HEK293 (cell line): ENCODE data around the gene CHEK2.

Experiments used
- CTCF ChIA-PET: fragments of 350-600 bp; formaldehyde crosslinking; extraction: SDS; loops from one replicate; lab custom pipeline; 2021; ENCODE audit warnings: antibody characterized with exemption; lab: Yijun Ruan, JAX
- POLR2A ChIA-PET: fragments of 300-600 bp; formaldehyde crosslinking; extraction: SDS; loops from one replicate; lab custom pipeline; 2020; ENCODE audit warnings: antibody characterized with exemption, inconsistent platforms; lab: Yijun Ruan, JAX
- H3K27ac ChIP-seq: fragments of 200-500 bp; sonication (Bioruptor generic); 2 replicates; pipeline ENCODE4 v1.5.1; 2014; ENCODE audit warnings: low read depth, low read length, control low read depth, inconsistent platforms; ENCODE audit errors: extremely low read depth
- H3K36me3 ChIP-seq, 2 experiments: fragments of 200-500 bp in 1 of 2; sonication (Bioruptor generic) in 1 of 2; 1 replicate in 1 of 2; 2 replicates in 1 of 2; pipeline ENCODE4 v1.5.1; 2014 to 2017; ENCODE audit warnings: inconsistent platforms in 2 of 2, low read length in 2 of 2; ENCODE audit not compliant: control insufficient read depth in 2 of 2, insufficient read depth in 1 of 2
- H3K4me1 ChIP-seq: fragments of 200-500 bp; sonication (Bioruptor generic); 2 replicates; pipeline ENCODE4 v1.5.1; 2014; ENCODE audit warnings: mild to moderate bottlenecking, low read length, inconsistent platforms; ENCODE audit not compliant: control insufficient read depth, insufficient read depth
- H3K4me3 ChIP-seq: 2 replicates; pipeline ENCODE4 v1.5.1; 2011; ENCODE audit warnings: low read depth, mild to moderate bottlenecking, control low read depth, low read length, moderate library complexity
- H3K9me3 ChIP-seq: fragments of 200-500 bp; sonication (Bioruptor generic); 2 replicates; pipeline ENCODE4 v1.5.1; 2014; ENCODE audit warnings: low read depth, low read length, inconsistent platforms; ENCODE audit not compliant: control insufficient read depth, insufficient read depth
- GLI4 ChIP-seq: fragments of 450-650 bp; formaldehyde crosslinking; IDR thresholded peaks from 2 replicates; pipeline ENCODE4 v1.5.1; 2016; ENCODE audit warnings: missing biosample characterization, missing genetic modification characterization
- KLF16 ChIP-seq: fragments of 450-650 bp; formaldehyde crosslinking; IDR thresholded peaks from 2 replicates; pipeline ENCODE4 v1.5.1; 2017; ENCODE audit warnings: missing biosample characterization, missing genetic modification characterization
- KLF8 ChIP-seq: fragments of 450-650 bp; formaldehyde crosslinking; IDR thresholded peaks from 2 replicates; pipeline ENCODE4 v1.5.1; 2016; ENCODE audit warnings: missing biosample characterization, missing genetic modification characterization
- SP3 ChIP-seq: fragments of 450-650 bp; formaldehyde crosslinking; IDR thresholded peaks from 2 replicates; pipeline ENCODE4 v1.5.1; 2016; ENCODE audit warnings: missing biosample characterization, missing genetic modification characterization
- ZBTB17 ChIP-seq: fragments of 450-650 bp; formaldehyde crosslinking; IDR thresholded peaks from 2 replicates; pipeline ENCODE4 v1.5.1; 2016; ENCODE audit warnings: missing biosample characterization, missing genetic modification characterization
- ZBTB8A ChIP-seq: fragments of 450-650 bp; formaldehyde crosslinking; IDR thresholded peaks from 2 replicates; pipeline ENCODE4 v1.5.1; 2016; ENCODE audit warnings: missing biosample characterization, missing genetic modification characterization
- ZNF132 ChIP-seq: fragments of 450-650 bp; formaldehyde crosslinking; IDR thresholded peaks from 2 replicates; pipeline ENCODE4 v1.5.1; 2017; ENCODE audit warnings: missing biosample characterization, missing genetic modification characterization, borderline replicate concordance
- ZNF138 ChIP-seq: fragments of 450-650 bp; formaldehyde crosslinking; IDR thresholded peaks from 2 replicates; pipeline ENCODE4 v1.5.1; 2016; ENCODE audit warnings: missing biosample characterization, missing genetic modification characterization, borderline replicate concordance
- ZNF146 ChIP-seq: fragments of 450-650 bp; formaldehyde crosslinking; IDR thresholded peaks from 2 replicates; pipeline ENCODE4 v1.5.1; 2016; ENCODE audit warnings: missing biosample characterization, missing genetic modification characterization
- ZNF169 ChIP-seq: fragments of 450-650 bp; formaldehyde crosslinking; IDR thresholded peaks from 2 replicates; pipeline ENCODE4 v1.5.1; 2016; ENCODE audit warnings: missing biosample characterization, missing genetic modification characterization
- ZNF174 ChIP-seq: fragments of 450-650 bp; formaldehyde crosslinking; IDR thresholded peaks from 2 replicates; pipeline ENCODE4 v1.5.0; 2017; ENCODE audit warnings: missing biosample characterization, mild to moderate bottlenecking, missing genetic modification characterization
- ZNF184 ChIP-seq: fragments of 450-650 bp; IDR thresholded peaks from 2 replicates; pipeline ENCODE4 v1.5.1; 2018; ENCODE audit warnings: missing biosample characterization, mild to moderate bottlenecking, missing genetic modification characterization
- ZNF19 ChIP-seq: fragments of 450-650 bp; formaldehyde crosslinking; IDR thresholded peaks from 2 replicates; pipeline ENCODE4; 2016; ENCODE audit warnings: missing biosample characterization, missing genetic modification characterization, low read depth
- ZNF2 ChIP-seq: fragments of 450-650 bp; formaldehyde crosslinking; IDR thresholded peaks from 2 replicates; pipeline ENCODE4 v1.5.1; 2016; ENCODE audit warnings: missing biosample characterization, missing genetic modification characterization
- ZNF223 ChIP-seq: fragments of 450-650 bp; formaldehyde crosslinking; IDR thresholded peaks from 2 replicates; pipeline ENCODE4 v1.5.1; 2016; ENCODE audit warnings: missing biosample characterization, missing genetic modification characterization
- ZNF37A ChIP-seq: fragments of 450-650 bp; IDR thresholded peaks from 2 replicates; pipeline ENCODE4 v1.5.1; 2018; ENCODE audit warnings: missing biosample characterization, missing genetic modification characterization
- ZNF48 ChIP-seq: fragments of 450-650 bp; formaldehyde crosslinking; IDR thresholded peaks from 2 replicates; pipeline ENCODE4 v1.5.1; 2016; ENCODE audit warnings: missing biosample characterization, missing genetic modification characterization
- ZNF558 ChIP-seq: fragments of 450-650 bp; formaldehyde crosslinking; IDR thresholded peaks from 2 replicates; pipeline ENCODE4 v1.5.1; 2016; ENCODE audit warnings: missing biosample characterization, missing genetic modification characterization
- ZNF629 ChIP-seq: fragments of 450-650 bp; formaldehyde crosslinking; IDR thresholded peaks from 2 replicates; pipeline ENCODE4 v1.5.1; 2017; ENCODE audit warnings: missing biosample characterization, missing genetic modification characterization
- TF ChIP-seq, protein P1 (sequence below): fragments of 450-650 bp; formaldehyde crosslinking; IDR thresholded peaks from 2 replicates; pipeline ENCODE4 v1.5.1; 2016; ENCODE audit warnings: missing biosample characterization, missing genetic modification characterization, borderline replicate concordance
- TF ChIP-seq, protein P2 (sequence below): fragments of 450-650 bp; formaldehyde crosslinking; IDR thresholded peaks from 2 replicates; pipeline ENCODE4 v1.5.1; 2016; ENCODE audit warnings: missing biosample characterization, missing genetic modification characterization
- TF ChIP-seq, protein P3 (sequence below): fragments of 450-650 bp; IDR thresholded peaks from 2 replicates; pipeline ENCODE4 v1.5.1; 2018; ENCODE audit warnings: missing biosample characterization, missing genetic modification characterization
- TF ChIP-seq, protein P4 (sequence below): fragments of 450-650 bp; formaldehyde crosslinking; conservative IDR thresholded peaks from 2 replicates; pipeline ENCODE4 v1.5.1; 2016; ENCODE audit warnings: low read depth, missing biosample characterization, missing genetic modification characterization
- TF ChIP-seq, protein P5 (sequence below): fragments of 450-650 bp; formaldehyde crosslinking; IDR thresholded peaks from 2 replicates; pipeline ENCODE4 v1.5.1; 2017; ENCODE audit warnings: missing biosample characterization, mild to moderate bottlenecking, missing genetic modification characterization, moderate library complexity

The CHEK2 gene

DNA sequence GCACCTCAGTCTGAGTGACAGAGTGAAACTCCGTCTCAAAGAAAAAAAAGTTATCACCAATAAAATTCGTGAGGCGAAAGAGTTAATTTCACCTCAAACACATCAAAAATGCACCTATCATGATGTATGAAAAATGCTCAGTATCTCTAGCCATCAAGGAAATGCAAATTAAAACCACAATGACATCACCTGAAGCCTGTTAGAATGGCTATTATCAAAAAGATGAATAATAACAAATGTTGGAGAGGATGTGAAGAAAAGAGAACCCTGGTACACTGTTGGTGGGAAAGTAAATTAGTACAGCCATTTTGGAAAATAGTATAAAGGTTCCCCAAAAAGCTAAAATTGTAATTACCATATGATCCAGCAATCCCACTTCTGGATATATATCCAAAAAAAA, 23.6 kb downstream of the CHEK2 start:
- CTCF ChIA-PET, result no interaction called here

DNA sequence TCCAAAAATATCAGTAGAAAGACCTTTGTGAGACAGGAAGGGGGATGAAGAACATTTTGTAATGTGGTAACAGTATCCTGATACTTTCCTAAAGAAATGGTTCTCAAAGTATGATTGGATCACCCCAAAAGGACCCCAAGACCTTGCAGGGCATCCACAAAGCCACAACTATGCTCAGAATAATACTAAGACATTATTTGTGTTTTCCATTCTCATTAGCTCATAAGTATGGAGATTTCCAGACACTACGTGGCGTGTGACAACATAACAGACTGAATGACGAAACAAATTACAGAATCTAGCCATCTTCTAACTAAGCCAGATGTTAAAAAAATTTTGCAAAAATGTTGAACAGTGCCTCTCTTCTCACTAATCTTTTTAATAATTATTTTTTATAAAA, 24.9 kb downstream of the CHEK2 start:
- ChIA-PET CTCF (no interaction called here), POLR2A (no interaction called here)
- H3K36me3 ChIP-seq, result peaks cover 38 to 39% of the 10 kb centered on the region in 2 experiments
- H3K27ac ChIP-seq, result no peak overlapping the region
- TF ChIP-seq KLF16 (tag by site-specific recombination) (no peak), ZNF169 (tag by site-specific recombination) (no peak), ZNF558 (tag by site-specific recombination) (no peak), KLF8 (tag by site-specific recombination) (no peak), ZBTB8A (tag by site-specific recombination) (no peak), ZNF146 (no peak), ZNF2 (tag by site-specific recombination) (no peak), GLI4 (tag by site-specific recombination) (no peak), ZNF19 (tag by site-specific recombination) (no peak), SP3 (no peak), ZNF37A (tag by site-specific recombination) (no peak), ZNF174 (no peak), ZNF48 (tag by site-specific recombination) (no peak), ZBTB17 (no peak)
- TF ChIP-seq, protein P1, sequence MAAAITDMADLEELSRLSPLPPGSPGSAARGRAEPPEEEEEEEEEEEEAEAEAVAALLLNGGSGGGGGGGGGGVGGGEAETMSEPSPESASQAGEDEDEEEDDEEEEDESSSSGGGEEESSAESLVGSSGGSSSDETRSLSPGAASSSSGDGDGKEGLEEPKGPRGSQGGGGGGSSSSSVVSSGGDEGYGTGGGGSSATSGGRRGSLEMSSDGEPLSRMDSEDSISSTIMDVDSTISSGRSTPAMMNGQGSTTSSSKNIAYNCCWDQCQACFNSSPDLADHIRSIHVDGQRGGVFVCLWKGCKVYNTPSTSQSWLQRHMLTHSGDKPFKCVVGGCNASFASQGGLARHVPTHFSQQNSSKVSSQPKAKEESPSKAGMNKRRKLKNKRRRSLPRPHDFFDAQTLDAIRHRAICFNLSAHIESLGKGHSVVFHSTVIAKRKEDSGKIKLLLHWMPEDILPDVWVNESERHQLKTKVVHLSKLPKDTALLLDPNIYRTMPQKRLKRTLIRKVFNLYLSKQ (tag by site-specific recombination), result no peak
- TF ChIP-seq, protein P2, sequence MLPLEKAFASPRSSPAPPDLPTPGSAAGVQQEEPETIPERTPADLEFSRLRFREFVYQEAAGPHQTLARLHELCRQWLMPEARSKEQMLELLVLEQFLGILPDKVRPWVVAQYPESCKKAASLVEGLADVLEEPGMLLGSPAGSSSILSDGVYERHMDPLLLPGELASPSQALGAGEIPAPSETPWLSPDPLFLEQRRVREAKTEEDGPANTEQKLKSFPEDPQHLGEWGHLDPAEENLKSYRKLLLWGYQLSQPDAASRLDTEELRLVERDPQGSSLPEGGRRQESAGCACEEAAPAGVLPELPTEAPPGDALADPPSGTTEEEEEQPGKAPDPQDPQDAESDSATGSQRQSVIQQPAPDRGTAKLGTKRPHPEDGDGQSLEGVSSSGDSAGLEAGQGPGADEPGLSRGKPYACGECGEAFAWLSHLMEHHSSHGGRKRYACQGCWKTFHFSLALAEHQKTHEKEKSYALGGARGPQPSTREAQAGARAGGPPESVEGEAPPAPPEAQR (tag by site-specific recombination), result no peak
- TF ChIP-seq, protein P3, sequence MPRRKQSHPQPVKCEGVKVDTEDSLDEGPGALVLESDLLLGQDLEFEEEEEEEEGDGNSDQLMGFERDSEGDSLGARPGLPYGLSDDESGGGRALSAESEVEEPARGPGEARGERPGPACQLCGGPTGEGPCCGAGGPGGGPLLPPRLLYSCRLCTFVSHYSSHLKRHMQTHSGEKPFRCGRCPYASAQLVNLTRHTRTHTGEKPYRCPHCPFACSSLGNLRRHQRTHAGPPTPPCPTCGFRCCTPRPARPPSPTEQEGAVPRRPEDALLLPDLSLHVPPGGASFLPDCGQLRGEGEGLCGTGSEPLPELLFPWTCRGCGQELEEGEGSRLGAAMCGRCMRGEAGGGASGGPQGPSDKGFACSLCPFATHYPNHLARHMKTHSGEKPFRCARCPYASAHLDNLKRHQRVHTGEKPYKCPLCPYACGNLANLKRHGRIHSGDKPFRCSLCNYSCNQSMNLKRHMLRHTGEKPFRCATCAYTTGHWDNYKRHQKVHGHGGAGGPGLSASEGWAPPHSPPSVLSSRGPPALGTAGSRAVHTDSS (tag by site-specific recombination), result no peak
- H3K4me3 ChIP-seq, result no peak overlapping the region
- peaks cover 3% of the 10 kb centered on the region; the same call in 1 of the 2 replicates for H3K4me1 ChIP-seq
- no peaks in the 10 kb centered on the region for H3K9me3 ChIP-seq

More for the DNA sequence above, 23.6 kb downstream of the CHEK2 start:
- Histone ChIP-seq H3K27ac (no peak overlapping the region), H3K4me3 (no peak overlapping the region), H3K9me3 (no peaks in the 10 kb centered on the region), H3K36me3 (peaks cover 45 to 47% of the 10 kb centered on the region in 2 experiments), H3K4me1 (no peaks in the 10 kb centered on the region)
- no peak for TF ChIP-seq ZNF629 (tag by site-specific recombination)
- peak; percentile 98 for TF ChIP-seq ZNF184
- POLR2A ChIA-PET, result no interaction called here

DNA sequence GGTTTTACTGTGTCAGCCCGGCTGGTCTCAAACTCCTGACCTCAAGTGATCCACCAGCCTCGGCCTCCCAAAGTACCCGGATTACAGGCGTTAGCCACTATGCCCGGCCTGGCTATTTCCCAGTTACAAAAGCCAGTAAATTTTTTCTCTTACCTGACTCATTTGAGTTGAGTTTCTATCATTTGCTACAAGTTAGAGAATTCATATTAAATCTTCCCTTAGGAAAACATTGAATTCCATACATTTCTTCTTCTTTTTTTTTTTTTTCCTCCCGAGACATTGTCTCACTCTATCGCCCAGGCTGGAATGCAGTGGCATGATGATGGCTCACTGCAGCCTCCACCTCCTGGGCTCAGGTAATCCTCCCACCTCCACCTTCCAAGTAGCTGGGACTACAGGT, 26.0 kb downstream of the CHEK2 start:
- Histone ChIP-seq H3K36me3 (peaks cover 33 to 38% of the 10 kb centered on the region in 2 experiments), H3K9me3 (no peaks in the 10 kb centered on the region), H3K27ac (no peak overlapping the region), H3K4me3 (no peak overlapping the region), H3K4me1 (peaks cover 6% of the 10 kb centered on the region)
- ChIA-PET POLR2A (no interaction called here), CTCF (no interaction called here)
- no peak for TF ChIP-seq ZNF223 (tag by site-specific recombination)
- TF ChIP-seq, protein P4, sequence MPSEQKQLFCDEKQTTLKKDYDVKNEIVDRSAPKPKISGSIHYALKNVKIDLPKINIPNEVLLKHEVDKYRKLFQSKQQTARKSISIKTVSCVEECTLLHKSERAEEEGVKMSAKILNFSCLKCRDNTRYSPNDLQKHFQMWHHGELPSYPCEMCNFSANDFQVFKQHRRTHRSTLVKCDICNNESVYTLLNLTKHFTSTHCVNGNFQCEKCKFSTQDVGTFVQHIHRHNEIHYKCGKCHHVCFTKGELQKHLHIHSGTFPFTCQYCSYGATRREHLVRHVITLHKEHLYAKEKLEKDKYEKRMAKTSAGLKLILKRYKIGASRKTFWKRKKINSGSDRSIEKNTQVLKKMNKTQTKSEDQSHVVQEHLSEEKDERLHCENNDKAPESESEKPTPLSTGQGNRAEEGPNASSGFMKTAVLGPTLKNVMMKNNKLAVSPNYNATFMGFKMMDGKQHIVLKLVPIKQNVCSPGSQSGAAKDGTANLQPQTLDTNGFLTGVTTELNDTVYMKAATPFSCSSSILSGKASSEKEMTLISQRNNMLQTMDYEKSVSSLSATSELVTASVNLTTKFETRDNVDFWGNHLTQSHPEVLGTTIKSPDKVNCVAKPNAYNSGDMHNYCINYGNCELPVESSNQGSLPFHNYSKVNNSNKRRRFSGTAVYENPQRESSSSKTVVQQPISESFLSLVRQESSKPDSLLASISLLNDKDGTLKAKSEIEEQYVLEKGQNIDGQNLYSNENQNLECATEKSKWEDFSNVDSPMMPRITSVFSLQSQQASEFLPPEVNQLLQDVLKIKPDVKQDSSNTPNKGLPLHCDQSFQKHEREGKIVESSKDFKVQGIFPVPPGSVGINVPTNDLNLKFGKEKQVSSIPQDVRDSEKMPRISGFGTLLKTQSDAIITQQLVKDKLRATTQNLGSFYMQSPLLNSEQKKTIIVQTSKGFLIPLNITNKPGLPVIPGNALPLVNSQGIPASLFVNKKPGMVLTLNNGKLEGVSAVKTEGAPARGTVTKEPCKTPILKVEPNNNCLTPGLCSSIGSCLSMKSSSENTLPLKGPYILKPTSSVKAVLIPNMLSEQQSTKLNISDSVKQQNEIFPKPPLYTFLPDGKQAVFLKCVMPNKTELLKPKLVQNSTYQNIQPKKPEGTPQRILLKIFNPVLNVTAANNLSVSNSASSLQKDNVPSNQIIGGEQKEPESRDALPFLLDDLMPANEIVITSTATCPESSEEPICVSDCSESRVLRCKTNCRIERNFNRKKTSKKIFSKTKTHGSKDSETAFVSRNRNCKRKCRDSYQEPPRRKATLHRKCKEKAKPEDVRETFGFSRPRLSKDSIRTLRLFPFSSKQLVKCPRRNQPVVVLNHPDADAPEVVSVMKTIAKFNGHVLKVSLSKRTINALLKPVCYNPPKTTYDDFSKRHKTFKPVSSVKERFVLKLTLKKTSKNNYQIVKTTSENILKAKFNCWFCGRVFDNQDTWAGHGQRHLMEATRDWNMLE, result no peak
- TF ChIP-seq ZNF138, result no peak
- TF ChIP-seq, protein P5, sequence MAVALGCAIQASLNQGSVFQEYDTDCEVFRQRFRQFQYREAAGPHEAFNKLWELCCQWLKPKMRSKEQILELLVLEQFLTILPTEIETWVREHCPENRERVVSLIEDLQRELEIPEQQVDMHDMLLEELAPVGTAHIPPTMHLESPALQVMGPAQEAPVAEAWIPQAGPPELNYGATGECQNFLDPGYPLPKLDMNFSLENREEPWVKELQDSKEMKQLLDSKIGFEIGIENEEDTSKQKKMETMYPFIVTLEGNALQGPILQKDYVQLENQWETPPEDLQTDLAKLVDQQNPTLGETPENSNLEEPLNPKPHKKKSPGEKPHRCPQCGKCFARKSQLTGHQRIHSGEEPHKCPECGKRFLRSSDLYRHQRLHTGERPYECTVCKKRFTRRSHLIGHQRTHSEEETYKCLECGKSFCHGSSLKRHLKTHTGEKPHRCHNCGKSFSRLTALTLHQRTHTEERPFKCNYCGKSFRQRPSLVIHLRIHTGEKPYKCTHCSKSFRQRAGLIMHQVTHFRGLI (tag by site-specific recombination), result no peak
- no peak for TF ChIP-seq ZNF132 (tag by site-specific recombination)
